ENCODE results near the gene IL7R.

IL7R gene

GRCh38 chr5:35903631-35904203 lies 47.0 kb downstream of the IL7R start:
- no peak for TF ChIP-seq CTCF (IDR thresholded peaks at IDR 0.05; ENCODE audit: insufficient read depth, missing control alignments)
- FAIRE-seq (no peak), DNase-seq (ENCODE audit: insufficient read length, low spot score) (no peak)

- FAIRE-seq (no peak), DNase-seq (ENCODE audit: insufficient read length, low spot score) (no peak)
- no peak for TF ChIP-seq CTCF (IDR thresholded peaks at IDR 0.05; ENCODE audit: insufficient read depth, missing control alignments)
These were observed 47.9 kb downstream of the IL7R start for GRCh38 chr5:35904443-35905132.

GRCh38 chr5:35908228-35908627 lies 51.5 kb downstream of the IL7R start:
- no peak for TF ChIP-seq CTCF (IDR thresholded peaks at IDR 0.05; ENCODE audit: insufficient read depth, missing control alignments)
- DNase-seq (ENCODE audit: insufficient read length, low spot score) (no peak), FAIRE-seq (no peak)

- no peak for TF ChIP-seq CTCF (IDR thresholded peaks at IDR 0.05; ENCODE audit: insufficient read depth, missing control alignments)
- no peak for FAIRE-seq
- no peak for DNase-seq (ENCODE audit: insufficient read length, low spot score)
These were observed 52.1 kb downstream of the IL7R start for GRCh38 chr5:35908814-35909213.

GRCh38 chr5:35919191-35919590 lies 62.5 kb downstream of the IL7R start:
- DNase-seq (ENCODE audit: insufficient read length, low spot score) (no peak), FAIRE-seq (no peak)

GRCh38 chr5:35920890-35921289 lies 64.2 kb downstream of the IL7R start:
- FAIRE-seq = no peak
- no peak for DNase-seq (ENCODE audit: insufficient read length, low spot score)
- no peak for TF ChIP-seq CTCF (IDR thresholded peaks at IDR 0.05; ENCODE audit: insufficient read depth, missing control alignments)

More at GRCh38 chr5:35919191-35919590, 62.5 kb downstream of the IL7R start:
- no peak for TF ChIP-seq CTCF (IDR thresholded peaks at IDR 0.05; ENCODE audit: insufficient read depth, missing control alignments)

- DNase-seq (ENCODE audit: insufficient read length, low spot score) (no peak), FAIRE-seq (no peak)
- no peak for TF ChIP-seq CTCF (IDR thresholded peaks at IDR 0.05; ENCODE audit: insufficient read depth, missing control alignments)
These were observed 65.2 kb downstream of the IL7R start for GRCh38 chr5:35921930-35922329.

All from D721Med (cell line).